GM20000 (cell line): Measurements from ENCODE around the gene CEMIP.

ENCODE experiments used
- DNase-seq: peaks from one replicate; pipeline ENCODE4 v3.0.0; 2012; ENCODE audit warnings: low spot score
- CTCF ChIP-seq: IDR thresholded peaks from 2 replicates; pipeline ENCODE4 v1.5.1; 2012; ENCODE audit warnings: mild to moderate bottlenecking, control low read depth; ENCODE audit errors: extremely low read depth, missing control alignments

Gene CEMIP

GRCh38 chr15:80804970-80805495 lies 25.9 kb downstream of the CEMIP start:
- TF ChIP-seq CTCF: no peak
- no peak for DNase-seq

- TF ChIP-seq CTCF: no peak
- DNase-seq: no peak
Measured at GRCh38 chr15:80811781-80812315, 32.7 kb downstream of the CEMIP start.

- DNase-seq: no peak
- no peak for TF ChIP-seq CTCF
Measured at GRCh38 chr15:80815106-80815505, 35.9 kb downstream of the CEMIP start.

GRCh38 chr15:80816049-80816653 lies 37.0 kb downstream of the CEMIP start:
- DNase-seq: no peak
- TF ChIP-seq CTCF: no peak

- TF ChIP-seq CTCF: no peak
Measured at GRCh38 chr15:80816936-80817335, 37.8 kb downstream of the CEMIP start.

GRCh38 chr15:80817901-80818300 lies 38.7 kb downstream of the CEMIP start:
- TF ChIP-seq CTCF: no peak
- no peak for DNase-seq

More at GRCh38 chr15:80816936-80817335, 37.8 kb downstream of the CEMIP start:
- DNase-seq: no peak

GRCh38 chr15:80819001-80819400 lies 39.8 kb downstream of the CEMIP start:
- DNase-seq: no peak
- TF ChIP-seq CTCF: no peak
